ENCODE results near the gene TGFBR3.

TGFBR3 gene

GRCh38 chr1:91754816-91755580, 131.0 kb downstream of the TGFBR3 start:
- no peak for DNase-seq (ENCODE audit: low read depth)

GRCh38 chr1:91754348-91754747, 131.6 kb downstream of the TGFBR3 start:
- no peak for DNase-seq (ENCODE audit: low read depth)

- DNase-seq (ENCODE audit: low read depth) = no peak
Observed at GRCh38 chr1:91753878-91754277, 132.1 kb downstream of the TGFBR3 start.

GRCh38 chr1:91752324-91752723, 133.6 kb downstream of the TGFBR3 start:
- no peak for DNase-seq (ENCODE audit: low read depth)

GRCh38 chr1:91751275-91751674, 134.7 kb downstream of the TGFBR3 start:
- DNase-seq (ENCODE audit: low read depth) = no peak

- DNase-seq (ENCODE audit: low read depth) = no peak
Observed at GRCh38 chr1:91750398-91750996, 135.5 kb downstream of the TGFBR3 start.

- DNase-seq (ENCODE audit: low read depth) = no peak
Observed at GRCh38 chr1:91749788-91750231, 136.1 kb downstream of the TGFBR3 start.

- no peak for DNase-seq (ENCODE audit: low read depth)
Observed at GRCh38 chr1:91747666-91748065, 138.3 kb downstream of the TGFBR3 start.

- no peak for DNase-seq (ENCODE audit: low read depth)
Observed at GRCh38 chr1:91746728-91747338, 139.1 kb downstream of the TGFBR3 start.

GRCh38 chr1:91745640-91746373, 140.1 kb downstream of the TGFBR3 start:
- DNase-seq (ENCODE audit: low read depth) = no peak

GRCh38 chr1:91744953-91745639, 140.9 kb downstream of the TGFBR3 start:
- DNase-seq (ENCODE audit: low read depth) = no peak

- no peak for DNase-seq (ENCODE audit: low read depth)
Observed at GRCh38 chr1:91742848-91743292, 143.1 kb downstream of the TGFBR3 start.

GRCh38 chr1:91741906-91742305, 144.0 kb downstream of the TGFBR3 start:
- DNase-seq (ENCODE audit: low read depth) = no peak

GRCh38 chr1:91741301-91741700, 144.7 kb downstream of the TGFBR3 start:
- no peak for DNase-seq (ENCODE audit: low read depth)

- DNase-seq (ENCODE audit: low read depth) = no peak
Observed at GRCh38 chr1:91737650-91738049, 148.3 kb downstream of the TGFBR3 start.

GRCh38 chr1:91736715-91737615, 149.0 kb downstream of the TGFBR3 start:
- DNase-seq (ENCODE audit: low read depth) = no peak

- no peak for DNase-seq (ENCODE audit: low read depth)
Observed at GRCh38 chr1:91736146-91736714, 149.7 kb downstream of the TGFBR3 start.

GRCh38 chr1:91735266-91735845, 150.6 kb downstream of the TGFBR3 start:
- no peak for DNase-seq (ENCODE audit: low read depth)

- no peak for DNase-seq (ENCODE audit: low read depth)
Observed at GRCh38 chr1:91734761-91735160, 151.2 kb downstream of the TGFBR3 start.

- DNase-seq (ENCODE audit: low read depth) = no peak
Observed at GRCh38 chr1:91733108-91733710, 152.7 kb downstream of the TGFBR3 start.
